ENCODE measurements around the gene KIAA1586.

The KIAA1586 gene

GRCh38 chr6:57068061-57068460, 21.6 kb downstream of the KIAA1586 start:
- no peak overlapping the region for H3K27ac ChIP-seq
- DNase-seq (ENCODE audit: low spot score) = no peak
- ChIA-PET POLR2A (ENCODE audit: low non-redundant PET) (no interaction called here), CTCF (no interaction called here)
- no peak for TF ChIP-seq CTCF (conservative IDR thresholded peaks at IDR 0.05; ENCODE audit: low read depth)

DNA sequence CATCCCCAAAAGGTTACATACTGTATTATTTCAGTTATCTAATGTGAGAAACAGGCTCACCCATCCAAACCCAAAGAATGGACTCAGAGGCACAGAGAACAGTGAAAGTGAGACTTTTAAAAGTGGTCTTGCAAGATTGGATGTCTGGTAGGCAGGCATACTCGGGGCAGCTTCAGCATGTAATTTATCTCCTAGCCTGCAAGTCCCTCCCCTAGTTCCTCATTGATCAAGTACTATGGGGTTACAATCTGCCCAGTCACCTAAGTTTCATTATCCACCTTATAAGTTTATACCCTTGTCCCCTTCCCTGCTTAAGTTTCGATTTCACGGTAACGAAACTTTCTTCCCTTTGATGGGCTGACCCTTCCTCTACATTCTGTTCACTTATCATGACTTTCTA, 22.7 kb downstream of the KIAA1586 start:
- ChIA-PET CTCF (no interaction called here), POLR2A (ENCODE audit: low non-redundant PET) (no interaction called here)
- no peak for DNase-seq (ENCODE audit: low spot score)
- no peak for TF ChIP-seq CTCF (conservative IDR thresholded peaks at IDR 0.05; ENCODE audit: low read depth)
- no peak overlapping the region for H3K27ac ChIP-seq

- POLR2A ChIA-PET (ENCODE audit: low non-redundant PET) = no interaction called here
- no peak for DNase-seq (ENCODE audit: low spot score)
- no peak for TF ChIP-seq CTCF (conservative IDR thresholded peaks at IDR 0.05; ENCODE audit: low read depth)
These were observed 23.4 kb downstream of the KIAA1586 start for GRCh38 chr6:57069920-57070331.

DNA sequence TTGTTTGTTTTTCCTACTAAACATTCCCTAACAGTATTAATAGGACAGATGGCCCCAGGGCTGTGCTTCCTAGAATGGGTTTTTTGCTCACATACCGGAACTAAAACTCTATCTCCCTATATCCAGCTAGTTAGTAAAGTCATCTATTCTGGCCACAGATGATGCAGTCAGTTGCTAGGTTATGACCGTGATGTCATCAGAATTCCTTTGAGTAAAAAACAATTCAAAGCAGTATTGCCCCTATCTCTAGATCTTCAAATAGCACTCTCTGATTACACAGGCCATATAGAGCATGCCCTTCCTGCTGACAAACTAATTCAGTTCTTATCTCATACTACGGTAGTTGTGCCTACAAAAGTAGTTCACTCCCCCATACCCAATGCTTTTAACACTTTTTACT, 25.6 kb downstream of the KIAA1586 start:
- POLR2A ChIA-PET (ENCODE audit: low non-redundant PET) = no interaction called here
- no peak overlapping the region for H3K27ac ChIP-seq
- TF ChIP-seq CTCF (conservative IDR thresholded peaks at IDR 0.05; ENCODE audit: low read depth) = no peak
- no peak for DNase-seq (ENCODE audit: low spot score)
- CTCF ChIA-PET = no interaction called here

More at GRCh38 chr6:57069920-57070331, 23.4 kb downstream of the KIAA1586 start:
- CTCF ChIA-PET = no interaction called here
- no peak overlapping the region for H3K27ac ChIP-seq

- POLR2A ChIA-PET (ENCODE audit: low non-redundant PET) = no interaction called here
- TF ChIP-seq CTCF (conservative IDR thresholded peaks at IDR 0.05; ENCODE audit: low read depth) = no peak
- H3K27ac ChIP-seq = no peak overlapping the region
- DNase-seq (ENCODE audit: low spot score) = no peak
- CTCF ChIA-PET = no interaction called here
These were observed 27.9 kb downstream of the KIAA1586 start for GRCh38 chr6:57074383-57074782.

- H3K27ac ChIP-seq = no peak overlapping the region
- TF ChIP-seq CTCF (conservative IDR thresholded peaks at IDR 0.05; ENCODE audit: low read depth) = no peak
- POLR2A ChIA-PET (ENCODE audit: low non-redundant PET) = no interaction called here
- DNase-seq (ENCODE audit: low spot score) = no peak
- CTCF ChIA-PET = interaction anchor here (0.6 kb wide), 1 partner anchor 174 kb away, joined by 4 read pairs; no protein-coding TSS in a partner anchor
These were observed 28.6 kb downstream of the KIAA1586 start for GRCh38 chr6:57075092-57075491.

Data from RWPE1 (cell line).